Liver (tissue), 9 donors: ENCODE measurements around the gene NAV2. TPM values are rescaled to one million over a fixed set of nuclear protein-coding genes. Genes with fewer than 3 reads are reported as not detected.

Experiments used
- DNase-seq: peaks from one replicate; pipeline ENCODE4 v3.0.0-alpha.2; 2017; ENCODE audit warnings: low spot score
- H3K27ac ChIP-seq, 2 donors: one replicate each; pipeline ENCODE4 v1.7.0; 2013; ENCODE audit warnings: inconsistent platforms in 2 of 2, low read length in 2 of 2, control low read depth in 1 of 2, low read depth in 1 of 2, mild to moderate bottlenecking in 1 of 2
- H3K27me3 ChIP-seq, 4 donors: one replicate each; pipeline versions ENCODE4 v1.6.1 to v1.7.0; 2013; ENCODE audit warnings: low read length in 3 of 4, inconsistent platforms in 1 of 4, mild to moderate bottlenecking in 1 of 4, moderate library complexity in 1 of 4; ENCODE audit not compliant: control insufficient read depth in 4 of 4, insufficient read depth in 4 of 4
- H3K36me3 ChIP-seq, 4 donors: one replicate each; pipeline versions ENCODE4 v1.6.1 to v1.7.0; 2013; ENCODE audit warnings: low read length in 3 of 4, mild to moderate bottlenecking in 3 of 4, low read depth in 1 of 4, moderate library complexity in 1 of 4; ENCODE audit not compliant: control insufficient read depth in 4 of 4, insufficient read depth in 3 of 4
- H3K4me1 ChIP-seq, 4 donors: one replicate each; pipeline versions ENCODE4 v1.6.1 to v1.7.0; 2013; ENCODE audit warnings: low read length in 3 of 4, mild to moderate bottlenecking in 3 of 4, moderate library complexity in 1 of 4; ENCODE audit not compliant: control insufficient read depth in 4 of 4, insufficient read depth in 4 of 4
- H3K4me3 ChIP-seq, 3 donors: one replicate each; pipeline versions ENCODE4 v1.6.1 to v1.7.0; 2013; ENCODE audit warnings: low read length in 3 of 3, control low read depth in 1 of 3, low read depth in 1 of 3, mild to moderate bottlenecking in 1 of 3
- H3K9ac ChIP-seq, 2 donors: one replicate each; pipeline ENCODE4 v1.7.0; 2013; ENCODE audit warnings: low read length in 2 of 2, mild to moderate bottlenecking in 2 of 2, moderate library complexity in 2 of 2, control low read depth in 1 of 2, low read depth in 1 of 2
- H3K9me3 ChIP-seq, 4 donors: one replicate each; pipeline versions ENCODE4 v1.6.1 to v1.7.0; 2013; ENCODE audit warnings: low read length in 3 of 4; ENCODE audit not compliant: control insufficient read depth in 4 of 4
- ATF3 ChIP-seq: IDR thresholded peaks from 2 replicates; pipeline ENCODE4 v1.6.1; 2016; ENCODE audit warnings: antibody characterized with exemption
- FOXA2 ChIP-seq: IDR thresholded peaks from 2 replicates; pipeline ENCODE4 v1.6.1; 2016; ENCODE audit warnings: antibody characterized with exemption
- HNF4A ChIP-seq, 2 donors: conservative IDR thresholded peaks; 2 replicates each; pipeline ENCODE4 v1.6.1; 2016; ENCODE audit warnings: antibody characterized with exemption in 2 of 2, mild to moderate bottlenecking in 2 of 2
- JUND ChIP-seq, 2 donors: IDR thresholded peaks; 2 replicates each; pipeline ENCODE4 v1.6.1; 2016; ENCODE audit warnings: antibody characterized with exemption in 2 of 2
- MAX ChIP-seq: IDR thresholded peaks from 2 replicates; pipeline ENCODE4 v1.6.1; 2016; ENCODE audit warnings: antibody characterized with exemption
- REST ChIP-seq: IDR thresholded peaks from 2 replicates; pipeline ENCODE4 v1.6.1; 2016; ENCODE audit warnings: antibody characterized with exemption, mild to moderate bottlenecking
- TAF1 ChIP-seq: conservative IDR thresholded peaks from 2 replicates; pipeline ENCODE4 v1.6.1; 2016; ENCODE audit warnings: antibody characterized with exemption, mild to moderate bottlenecking
- WGBS: extraction: QIAGEN DNeasy Blood & Tissue Kit; methylation state at CpG from one replicate; pipeline ENCODE4 v1.1.7; 2013; 5-methylcytosine and 5-hydroxymethylcytosine counted together
- polyA plus RNA-seq, 2 donors: library from polyadenylated mRNA; stranded (reverse) in 1 of 2; unstranded in 1 of 2; fragments of 200-250 nt in 1 of 2; fragments of >200 nt in 1 of 2; fragmentation: Nextera tagmentation in 1 of 2; extraction: Ambion mirVana in 1 of 2; gene quantifications; one replicate each; pipeline versions ENCODE4 v1.2.1 to v1.2.3, GENCODE V29; 2013 to 2015
- total RNA-seq, 2 donors: library from RNA; depleted of rRNA; stranded (reverse); fragments of >200 nt; gene quantifications; one replicate each; pipeline ENCODE4 v1.2.3, GENCODE V29; 2014
- TF ChIP-seq, protein P1 (sequence below): fragments of 150-350 bp; IDR thresholded peaks from 2 replicates; pipeline ENCODE4 v1.5.1; 2017; ENCODE audit warnings: improper control_type of control experiment, low read depth, low read length; ENCODE audit not compliant: missing input control
- TF ChIP-seq, protein P2 (sequence below): IDR thresholded peaks from 2 replicates; pipeline ENCODE4 v1.6.1; 2016; ENCODE audit warnings: antibody characterized with exemption
- donor health status: healthy.
- donor health status: healthy.
- donor health status: healthy.
- donor health status: healthy.
- donor health status: healthy.

Gene NAV2
- total and polyA plus RNA-seq, 4 donors = 6.3 to 20.5 (median 11.6) TPM

DNA sequence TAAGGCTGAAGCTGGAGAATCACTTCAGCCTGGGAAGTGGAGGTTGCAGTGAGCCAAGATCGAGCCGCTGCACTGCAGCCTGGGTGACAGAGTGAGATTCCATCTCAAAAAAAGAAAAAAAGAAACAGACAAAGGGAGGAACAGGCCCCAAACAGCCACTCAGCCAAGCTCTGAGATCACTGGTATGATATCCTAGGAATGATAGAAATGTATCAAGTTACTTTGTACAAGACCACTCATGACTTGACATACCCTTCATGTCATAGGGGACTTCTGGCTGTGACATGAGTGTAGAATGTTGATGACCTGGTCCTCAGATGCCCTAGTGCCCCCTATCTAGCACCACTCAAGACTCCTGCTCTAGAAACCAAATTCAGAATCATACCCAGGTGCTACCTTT, 216.5 kb downstream of the NAV2 start:
- Histone ChIP-seq H3K27ac (no peak overlapping the region), H3K9me3 (no peaks in the 10 kb centered on the region), H3K4me1 (peaks cover 0 to 4% (median 1%) of the 10 kb centered on the region in 4 donors), H3K27me3 (no peaks in the 10 kb centered on the region), H3K4me3 (no peak overlapping the region), H3K36me3 (peaks cover 0 to 4% (median 3%) of the 10 kb centered on the region in 4 donors), H3K9ac (no peak overlapping the region)
- DNase-seq = no peak
- no peak for TF ChIP-seq TAF1
- no peak for TF ChIP-seq HNF4A (conservative IDR thresholded peaks at IDR 0.05)
- no peak for TF ChIP-seq FOXA2
- TF ChIP-seq, protein P1, sequence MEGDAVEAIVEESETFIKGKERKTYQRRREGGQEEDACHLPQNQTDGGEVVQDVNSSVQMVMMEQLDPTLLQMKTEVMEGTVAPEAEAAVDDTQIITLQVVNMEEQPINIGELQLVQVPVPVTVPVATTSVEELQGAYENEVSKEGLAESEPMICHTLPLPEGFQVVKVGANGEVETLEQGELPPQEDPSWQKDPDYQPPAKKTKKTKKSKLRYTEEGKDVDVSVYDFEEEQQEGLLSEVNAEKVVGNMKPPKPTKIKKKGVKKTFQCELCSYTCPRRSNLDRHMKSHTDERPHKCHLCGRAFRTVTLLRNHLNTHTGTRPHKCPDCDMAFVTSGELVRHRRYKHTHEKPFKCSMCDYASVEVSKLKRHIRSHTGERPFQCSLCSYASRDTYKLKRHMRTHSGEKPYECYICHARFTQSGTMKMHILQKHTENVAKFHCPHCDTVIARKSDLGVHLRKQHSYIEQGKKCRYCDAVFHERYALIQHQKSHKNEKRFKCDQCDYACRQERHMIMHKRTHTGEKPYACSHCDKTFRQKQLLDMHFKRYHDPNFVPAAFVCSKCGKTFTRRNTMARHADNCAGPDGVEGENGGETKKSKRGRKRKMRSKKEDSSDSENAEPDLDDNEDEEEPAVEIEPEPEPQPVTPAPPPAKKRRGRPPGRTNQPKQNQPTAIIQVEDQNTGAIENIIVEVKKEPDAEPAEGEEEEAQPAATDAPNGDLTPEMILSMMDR = no peak
- no peak for TF ChIP-seq REST
- 94% methylated on average over 2 of the region's 2 CpGs for WGBS

DNA sequence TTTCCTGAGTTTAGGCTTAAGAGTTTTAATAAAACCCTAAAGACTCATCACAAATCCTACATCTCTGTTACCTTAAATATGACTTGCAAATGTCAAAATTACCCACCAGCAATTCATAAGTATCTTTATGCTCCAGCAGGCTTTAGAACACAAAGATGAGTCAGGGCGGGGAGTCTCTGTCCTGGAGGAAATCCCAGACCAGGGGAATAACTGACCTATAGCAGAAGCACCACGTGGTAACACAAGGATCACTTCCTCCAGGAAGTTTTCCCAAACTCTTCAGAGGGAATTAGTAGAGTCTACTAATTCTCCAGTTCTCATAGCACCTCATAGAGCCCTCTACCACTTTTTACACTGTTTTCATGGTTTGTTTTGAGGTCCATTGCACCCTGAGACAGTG, 217.0 kb downstream of the NAV2 start:
- Histone ChIP-seq H3K4me3 (no peak overlapping the region), H3K27me3 (no peaks in the 10 kb centered on the region), H3K36me3 (peaks cover 0 to 5% (median 3%) of the 10 kb centered on the region in 4 donors), H3K27ac (no peak overlapping the region), H3K4me1 (peaks cover 0 to 2% (median 0%) of the 10 kb centered on the region in 4 donors), H3K9me3 (no peaks in the 10 kb centered on the region), H3K9ac (no peak overlapping the region)
- 88% methylated on average over 2 of the region's 2 CpGs for WGBS
- no peak for DNase-seq
- TF ChIP-seq FOXA2 (no peak), MAX (no peak), TAF1 (no peak), JUND (IDR thresholded peaks at IDR 0.05) (no peak), ATF3 (no peak), REST (no peak), HNF4A (conservative IDR thresholded peaks at IDR 0.05) (no peak)
- TF ChIP-seq, protein P2, sequence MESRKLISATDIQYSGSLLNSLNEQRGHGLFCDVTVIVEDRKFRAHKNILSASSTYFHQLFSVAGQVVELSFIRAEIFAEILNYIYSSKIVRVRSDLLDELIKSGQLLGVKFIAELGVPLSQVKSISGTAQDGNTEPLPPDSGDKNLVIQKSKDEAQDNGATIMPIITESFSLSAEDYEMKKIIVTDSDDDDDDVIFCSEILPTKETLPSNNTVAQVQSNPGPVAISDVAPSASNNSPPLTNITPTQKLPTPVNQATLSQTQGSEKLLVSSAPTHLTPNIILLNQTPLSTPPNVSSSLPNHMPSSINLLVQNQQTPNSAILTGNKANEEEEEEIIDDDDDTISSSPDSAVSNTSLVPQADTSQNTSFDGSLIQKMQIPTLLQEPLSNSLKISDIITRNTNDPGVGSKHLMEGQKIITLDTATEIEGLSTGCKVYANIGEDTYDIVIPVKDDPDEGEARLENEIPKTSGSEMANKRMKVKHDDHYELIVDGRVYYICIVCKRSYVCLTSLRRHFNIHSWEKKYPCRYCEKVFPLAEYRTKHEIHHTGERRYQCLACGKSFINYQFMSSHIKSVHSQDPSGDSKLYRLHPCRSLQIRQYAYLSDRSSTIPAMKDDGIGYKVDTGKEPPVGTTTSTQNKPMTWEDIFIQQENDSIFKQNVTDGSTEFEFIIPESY = no peak
